Keratinocyte (primary cell): ENCODE results near the gene EVI5.

Source experiments
- EZH2 ChIP-seq: IDR thresholded peaks from one replicate; pipeline ENCODE4 v1.6.1; 2012; ENCODE audit warnings: inconsistent platforms, mild to moderate bottlenecking, low read length, moderate library complexity
- TF ChIP-seq, protein P1 (sequence below), 3 experiments: IDR thresholded peaks in 1 of 3; conservative IDR thresholded peaks in 1 of 3; optimal IDR thresholded peaks in 1 of 3; 2 replicates in 2 of 3; 3 replicates in 1 of 3; pipeline versions ENCODE3 to v1.5.1; 2011; ENCODE audit warnings: low read length in 3 of 3, mild to moderate bottlenecking in 3 of 3, moderate library complexity in 2 of 3, control low read depth in 1 of 3, inconsistent platforms in 1 of 3; ENCODE audit not compliant: insufficient read depth in 2 of 3; ENCODE audit errors: extremely low read depth in 1 of 3

DNA sequence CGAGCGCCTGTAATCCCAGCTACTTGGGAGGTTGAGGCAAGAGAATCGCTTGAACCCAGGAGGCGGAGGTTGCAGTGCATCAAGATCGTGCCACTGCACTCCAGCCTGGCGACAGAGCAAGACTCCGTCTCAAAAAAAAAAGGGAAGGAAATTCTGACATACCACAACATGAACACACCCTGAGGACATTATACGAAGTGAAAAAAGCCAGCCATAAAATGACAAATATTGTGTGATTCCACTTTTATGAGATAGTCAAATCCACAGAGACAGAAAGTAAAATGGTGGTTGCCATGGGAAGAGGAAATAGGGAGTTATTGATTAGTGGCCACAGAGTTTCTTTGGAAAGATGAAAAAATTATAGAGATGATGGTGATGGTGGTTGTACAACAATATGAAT is 41.7 kb downstream of the EVI5 start:
- TF ChIP-seq, protein P1, sequence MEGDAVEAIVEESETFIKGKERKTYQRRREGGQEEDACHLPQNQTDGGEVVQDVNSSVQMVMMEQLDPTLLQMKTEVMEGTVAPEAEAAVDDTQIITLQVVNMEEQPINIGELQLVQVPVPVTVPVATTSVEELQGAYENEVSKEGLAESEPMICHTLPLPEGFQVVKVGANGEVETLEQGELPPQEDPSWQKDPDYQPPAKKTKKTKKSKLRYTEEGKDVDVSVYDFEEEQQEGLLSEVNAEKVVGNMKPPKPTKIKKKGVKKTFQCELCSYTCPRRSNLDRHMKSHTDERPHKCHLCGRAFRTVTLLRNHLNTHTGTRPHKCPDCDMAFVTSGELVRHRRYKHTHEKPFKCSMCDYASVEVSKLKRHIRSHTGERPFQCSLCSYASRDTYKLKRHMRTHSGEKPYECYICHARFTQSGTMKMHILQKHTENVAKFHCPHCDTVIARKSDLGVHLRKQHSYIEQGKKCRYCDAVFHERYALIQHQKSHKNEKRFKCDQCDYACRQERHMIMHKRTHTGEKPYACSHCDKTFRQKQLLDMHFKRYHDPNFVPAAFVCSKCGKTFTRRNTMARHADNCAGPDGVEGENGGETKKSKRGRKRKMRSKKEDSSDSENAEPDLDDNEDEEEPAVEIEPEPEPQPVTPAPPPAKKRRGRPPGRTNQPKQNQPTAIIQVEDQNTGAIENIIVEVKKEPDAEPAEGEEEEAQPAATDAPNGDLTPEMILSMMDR (optimal IDR thresholded peaks at IDR 0.05 in 1 of 3, IDR thresholded peaks at IDR 0.05 in 1 of 3, conservative IDR thresholded peaks at IDR 0.05 in 1 of 3; ENCODE audit: extremely low read depth in 1 of 3, insufficient read depth in 2 of 3, low read length in 3 of 3), result no peak
- no peak for TF ChIP-seq EZH2
